HG03139 (cell line): Measurements from ENCODE around the gene PXN.
"Not testable (repeated sequence)": the region's sequence is repeated elsewhere in the genome, so short reads cannot be mapped to it uniquely, and the experiment has no call there.

Experiments
- ATAC-seq: cut with Tn5 transposase; IDR thresholded peaks from one replicate; pipeline ENCODE4 v1.9.1; 2021; ENCODE audit not compliant: unreplicated experiment

Gene PXN

DNA sequence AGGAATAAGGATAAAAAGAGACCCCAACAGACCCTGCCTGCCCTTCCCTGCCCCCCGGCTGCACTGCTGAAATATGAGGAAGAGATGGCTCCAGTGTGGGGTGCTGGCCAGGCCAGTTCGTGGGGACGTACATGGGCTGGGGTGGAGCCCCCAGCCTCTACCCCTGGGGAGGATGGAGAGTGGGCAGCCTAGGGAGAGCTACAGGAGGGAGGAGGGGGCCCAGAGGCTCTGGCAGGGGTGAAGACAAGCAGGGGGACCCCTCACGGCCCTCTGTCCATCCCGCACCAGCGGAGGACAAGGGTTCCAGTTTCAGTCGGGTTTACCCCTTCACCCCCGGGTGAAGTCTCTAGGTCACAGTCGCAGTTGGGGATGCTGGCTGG lies 53.6 kb downstream of the PXN start:
- no peak for ATAC-seq

DNA sequence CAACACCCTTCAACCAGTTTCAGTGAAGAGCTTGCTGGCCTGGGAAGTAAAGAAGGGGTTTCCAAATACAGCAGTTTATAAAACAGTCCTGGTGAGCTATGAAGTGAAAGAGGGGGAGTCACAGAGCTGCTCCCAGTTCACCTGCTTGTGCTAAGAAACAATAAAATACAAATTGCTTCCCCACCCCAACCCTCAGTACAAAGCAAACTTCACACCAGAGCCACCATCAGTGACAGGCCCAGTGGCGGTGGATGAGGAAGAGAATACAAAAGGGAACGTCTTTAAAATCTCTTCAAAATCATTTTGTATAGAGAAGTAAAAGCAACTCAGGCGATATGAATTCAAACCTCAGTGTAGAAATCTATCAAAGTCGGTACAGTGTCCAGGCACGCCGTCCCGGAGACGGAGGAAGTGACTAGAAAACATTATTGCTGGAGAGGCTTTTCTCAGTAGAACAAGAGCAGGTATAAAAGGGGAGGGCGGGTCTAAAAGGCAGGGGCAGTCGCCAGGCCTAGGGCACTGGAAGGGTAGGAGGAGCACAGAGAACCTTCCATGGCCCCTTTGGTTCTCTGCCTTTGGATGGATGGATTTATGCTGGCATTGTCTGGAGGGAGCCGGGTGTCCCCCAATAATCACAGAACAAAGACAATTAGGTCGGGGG lies 54.2 kb downstream of the PXN start:
- no peak for ATAC-seq

GRCh38 chr12:120209851-120210250 lies 55.7 kb downstream of the PXN start:
- ATAC-seq: no peak

GRCh38 chr12:120207227-120207626 lies 58.3 kb downstream of the PXN start:
- no peak for ATAC-seq

- ATAC-seq: not testable (repeated sequence)
These were observed 58.7 kb downstream of the PXN start for GRCh38 chr12:120206781-120207180.

GRCh38 chr12:120206228-120206627 lies 59.3 kb downstream of the PXN start:
- no peak for ATAC-seq

GRCh38 chr12:120204171-120204570 lies 61.4 kb downstream of the PXN start:
- no peak for ATAC-seq

DNA sequence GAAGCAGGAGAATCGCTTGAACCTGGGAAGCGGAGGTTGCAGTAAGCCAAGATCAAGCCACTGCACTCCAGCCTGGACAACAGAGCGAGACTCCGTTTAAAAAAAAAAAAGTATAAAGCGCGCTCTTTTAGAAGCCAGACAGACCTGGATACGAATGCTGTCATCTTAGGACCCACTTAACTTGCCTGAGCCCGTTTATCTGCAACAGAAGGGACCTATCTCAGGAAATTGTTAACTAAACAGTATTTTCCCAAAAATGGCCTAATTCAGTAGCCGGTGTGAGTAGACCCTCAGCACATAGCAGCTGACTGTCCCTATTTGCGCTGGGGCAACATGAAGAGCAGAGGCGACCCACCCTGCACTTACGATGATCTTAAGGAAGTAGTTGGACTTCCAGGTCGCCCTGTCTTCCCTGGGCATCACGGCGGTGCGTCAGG lies 65.1 kb downstream of the PXN start:
- no peak for ATAC-seq

GRCh38 chr12:120199595-120200306 lies 65.8 kb downstream of the PXN start:
- ATAC-seq: no peak

GRCh38 chr12:120199025-120199424 lies 66.5 kb downstream of the PXN start:
- no peak for ATAC-seq

DNA sequence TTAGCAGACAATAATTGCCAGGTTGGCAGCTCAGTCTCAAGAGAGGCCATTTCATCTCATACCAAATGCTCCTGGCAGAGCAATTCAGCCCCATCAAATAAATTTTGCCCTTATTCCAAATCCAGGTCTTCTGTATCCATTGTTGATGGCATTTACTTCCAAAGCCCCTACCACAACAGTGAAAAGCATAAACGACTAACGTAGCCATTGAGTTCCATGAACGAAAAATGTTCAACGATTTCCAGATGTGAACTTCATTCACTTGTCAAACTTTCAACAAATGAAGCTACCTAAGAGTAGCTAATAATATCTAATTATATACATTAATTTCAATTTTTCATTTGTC lies 68.0 kb downstream of the PXN start:
- ATAC-seq: no peak

- ATAC-seq: not testable (repeated sequence)
These were observed 68.6 kb downstream of the PXN start for GRCh38 chr12:120196817-120197541.

DNA sequence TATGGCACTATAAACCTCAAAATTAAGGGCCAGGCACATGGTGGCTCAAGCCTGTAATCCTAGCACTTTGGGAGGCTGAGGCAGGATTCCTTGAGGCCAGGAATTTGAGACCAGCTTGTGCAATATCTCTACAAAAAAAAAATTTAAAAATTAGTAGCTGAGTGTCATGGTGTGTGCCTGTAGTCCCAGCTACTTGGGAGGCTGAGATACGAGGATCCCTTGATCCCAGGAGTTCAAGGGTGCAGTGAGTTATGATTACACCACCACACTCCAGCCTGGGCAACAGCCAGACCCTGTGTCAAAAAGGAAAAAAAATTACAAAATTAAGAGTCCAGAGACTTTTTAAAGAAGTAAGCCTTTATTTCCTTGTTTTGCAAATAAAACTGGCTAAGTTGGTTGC lies 69.2 kb downstream of the PXN start:
- ATAC-seq: no peak

GRCh38 chr12:120194534-120195395 lies 70.8 kb downstream of the PXN start, which contains the start of gene GCN1:
TSS of gene GCN1 (minus strand) at chr12:120194715. CDS start at chr12:120194697, 18 bp downstream.
- peak; percentile 78 for ATAC-seq

DNA sequence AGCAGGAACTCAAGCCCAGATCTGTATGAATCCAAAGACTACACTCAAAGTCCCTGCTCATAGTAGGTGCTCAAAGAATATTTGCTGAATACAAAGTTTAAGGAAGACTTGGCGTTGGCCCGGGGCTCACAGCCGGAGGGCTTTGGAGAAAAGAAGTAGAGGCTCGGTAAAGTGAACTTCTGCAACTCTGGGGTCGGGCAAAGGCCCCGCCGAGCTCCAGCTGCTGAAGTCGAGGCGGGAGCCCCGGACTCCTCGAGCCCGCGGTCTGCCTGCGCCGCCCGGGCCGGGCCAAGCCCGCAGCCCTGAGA lies 71.3 kb downstream of the PXN start:
- no peak for ATAC-seq

- ATAC-seq: not testable (repeated sequence)
These were observed 72.2 kb downstream of the PXN start for GRCh38 chr12:120193286-120193685.

- no peak for ATAC-seq
These were observed 74.5 kb downstream of the PXN start for GRCh38 chr12:120190985-120191480.

- no peak for ATAC-seq
These were observed 75.1 kb downstream of the PXN start for GRCh38 chr12:120190386-120190785.

DNA sequence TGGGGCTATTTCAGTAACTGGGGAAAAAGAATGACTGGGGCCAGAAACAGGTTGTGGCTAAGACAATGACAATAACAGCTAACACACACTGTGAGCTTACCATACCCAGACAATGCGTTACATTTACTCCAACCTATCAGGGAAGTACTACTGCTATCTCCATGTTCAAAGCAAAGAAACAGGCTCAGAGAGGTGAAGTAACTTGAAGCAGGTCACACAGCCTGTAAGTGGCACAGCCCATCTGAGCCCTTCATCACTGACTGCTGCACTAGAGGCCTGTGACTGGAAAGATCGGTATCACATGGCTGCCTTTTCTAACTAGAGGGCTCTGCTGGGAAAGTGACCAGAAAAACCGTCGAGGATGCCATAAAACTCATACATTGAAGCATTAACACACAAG lies 78.9 kb downstream of the PXN start:
- ATAC-seq: no peak

DNA sequence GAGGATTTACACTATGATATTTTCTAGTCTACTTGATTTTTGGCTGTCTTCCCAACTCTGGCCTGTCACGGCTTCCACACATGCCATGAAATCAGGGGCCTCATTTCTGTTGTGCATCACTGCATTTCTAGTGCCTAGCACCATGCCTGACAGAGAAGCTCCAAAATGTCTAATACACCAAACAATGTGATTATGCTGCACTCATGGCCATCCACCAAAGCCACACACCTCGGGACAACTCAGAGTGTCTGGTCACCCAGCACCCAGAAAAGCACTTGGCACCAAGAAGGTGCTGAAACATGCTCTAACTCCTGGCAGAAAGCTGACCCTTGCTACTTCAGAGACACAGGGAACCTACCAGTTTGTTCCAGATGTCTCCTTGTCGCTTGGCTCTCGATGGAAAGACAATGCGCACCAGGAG lies 82.3 kb downstream of the PXN start:
- ATAC-seq: no peak

GRCh38 chr12:120181991-120182631 lies 83.4 kb downstream of the PXN start:
- ATAC-seq: no peak
